Urothelium cell line (cell line): Measurements from ENCODE around the gene CHTF18.

Experiments
- DNase-seq: peaks from one replicate; pipeline ENCODE4 v3.0.0; 2011; ENCODE audit warnings: low spot score, mixed read lengths
- FAIRE-seq: peaks from 2 replicates; lab custom pipeline; 2011; peaks lifted over from hg19 to GRCh38; lab: Jason Lieb, UNC

The CHTF18 gene

DNA sequence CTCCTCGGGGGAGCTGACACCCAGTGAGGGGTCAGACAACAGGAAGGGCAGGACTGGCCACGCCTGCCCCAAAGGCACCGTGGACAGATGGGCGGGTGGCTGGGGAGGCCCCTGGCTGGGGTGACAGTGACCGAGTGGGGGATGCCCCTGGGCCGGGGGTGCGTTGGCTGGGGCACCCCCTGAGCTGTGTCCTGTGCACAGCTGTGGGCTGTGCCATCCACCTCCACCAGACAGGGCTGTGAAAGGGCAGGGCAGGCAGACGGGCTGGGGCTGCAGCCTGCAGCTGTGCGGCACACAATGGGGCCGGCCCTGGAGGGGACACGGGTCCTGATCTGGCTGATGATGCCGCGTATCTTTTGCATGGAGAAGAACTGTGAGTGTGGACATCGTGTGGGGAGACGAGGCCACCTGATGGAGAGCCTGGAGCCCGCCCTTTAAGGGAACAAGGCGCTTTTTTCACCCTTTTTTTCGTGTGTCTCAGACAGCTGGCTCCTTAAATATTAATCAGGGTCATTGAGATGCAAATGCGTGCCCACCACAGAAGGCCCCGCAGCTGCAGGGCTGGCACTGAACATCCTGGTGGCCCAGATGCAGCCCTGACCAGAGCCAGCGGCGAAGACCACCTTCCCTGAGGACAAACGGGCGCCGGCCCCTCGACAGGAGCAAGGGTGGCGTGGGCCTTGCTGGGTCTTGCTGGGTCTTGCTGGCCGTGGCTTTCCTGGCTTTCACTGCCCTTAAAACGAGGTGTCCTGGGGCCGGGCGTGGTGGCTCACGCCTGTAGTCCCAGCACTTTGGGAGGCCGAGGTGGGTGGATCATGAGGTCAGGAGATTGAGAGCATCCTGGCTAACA, 54.5 kb downstream of the CHTF18 start:
- FAIRE-seq (no peak), DNase-seq (no peak)

DNA sequence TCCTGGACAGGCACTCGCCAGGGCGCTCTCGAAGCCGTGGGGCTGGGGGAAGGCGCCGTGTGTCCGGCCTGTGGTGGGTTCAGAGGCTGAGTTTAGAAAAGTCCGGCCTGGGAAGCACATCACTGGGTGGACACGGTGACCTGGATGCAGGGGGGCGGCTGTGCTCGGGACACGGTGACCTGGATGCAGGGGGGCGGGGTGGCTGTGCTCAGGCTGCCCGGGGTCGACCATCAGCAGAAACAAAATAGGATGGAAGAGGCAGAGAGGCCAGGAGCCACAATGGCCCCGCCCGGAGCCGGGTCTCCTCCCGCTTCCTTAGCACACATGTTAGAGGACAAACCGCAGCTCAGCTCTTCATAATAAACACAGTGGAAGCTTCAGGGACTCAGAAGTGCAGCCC, 55.4 kb downstream of the CHTF18 start:
- DNase-seq: no peak
- no peak for FAIRE-seq

DNA sequence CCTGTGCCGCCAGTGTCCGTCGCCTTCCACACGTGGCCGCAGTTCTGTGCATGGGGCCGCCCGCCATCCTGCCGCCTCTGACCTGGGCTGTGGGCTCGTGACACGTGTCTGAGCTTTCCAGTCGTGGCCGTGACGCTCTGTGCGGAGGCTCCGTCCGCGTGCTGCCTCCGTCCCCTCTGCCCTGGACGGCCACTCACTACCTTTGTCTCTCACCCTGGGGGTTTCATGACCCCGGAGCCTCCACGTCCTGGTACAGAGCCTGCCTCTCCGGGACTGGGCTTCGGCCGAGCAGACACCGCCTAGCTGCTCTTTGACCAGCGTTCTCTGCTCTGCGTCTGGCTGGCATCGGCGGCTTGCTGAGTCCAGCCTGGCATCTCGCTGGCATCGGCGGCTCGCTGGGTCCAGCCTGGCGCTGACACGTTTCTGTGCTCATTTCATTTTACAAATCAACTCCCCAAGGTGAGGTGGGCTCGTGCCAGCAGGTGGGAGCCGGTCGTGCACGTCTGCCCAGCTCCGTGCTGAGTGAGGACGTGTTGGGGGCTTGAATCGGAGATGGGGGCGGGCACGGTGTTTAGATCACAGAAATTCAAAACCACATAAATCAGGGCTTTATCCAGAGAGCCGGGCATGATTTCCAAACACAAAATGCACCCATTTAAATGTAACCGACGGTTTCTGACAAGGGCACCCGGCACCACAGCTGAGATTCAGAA, 56.4 kb downstream of the CHTF18 start:
- no peak for DNase-seq
- no peak for FAIRE-seq

DNA sequence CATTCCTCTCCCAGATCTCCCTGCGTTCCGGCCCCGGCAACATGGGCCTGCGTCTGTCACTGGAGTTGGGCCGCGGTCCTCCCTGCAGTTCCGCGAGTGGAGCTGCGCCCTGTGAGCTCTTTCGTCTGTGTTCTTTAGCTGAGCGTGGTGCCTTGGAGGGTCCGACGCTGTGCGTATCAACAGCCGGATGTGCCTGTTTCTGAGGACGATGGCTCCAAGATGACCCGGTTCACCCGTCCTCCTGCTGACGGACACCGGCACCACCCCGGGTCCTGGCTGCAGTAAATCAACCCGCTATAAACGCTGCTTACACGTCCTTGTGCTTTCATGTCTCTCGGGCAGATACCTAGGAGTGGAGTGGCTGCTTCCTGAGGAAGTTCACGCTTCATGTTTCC, 56.9 kb downstream of the CHTF18 start:
- DNase-seq (no peak), FAIRE-seq (no peak)

DNA sequence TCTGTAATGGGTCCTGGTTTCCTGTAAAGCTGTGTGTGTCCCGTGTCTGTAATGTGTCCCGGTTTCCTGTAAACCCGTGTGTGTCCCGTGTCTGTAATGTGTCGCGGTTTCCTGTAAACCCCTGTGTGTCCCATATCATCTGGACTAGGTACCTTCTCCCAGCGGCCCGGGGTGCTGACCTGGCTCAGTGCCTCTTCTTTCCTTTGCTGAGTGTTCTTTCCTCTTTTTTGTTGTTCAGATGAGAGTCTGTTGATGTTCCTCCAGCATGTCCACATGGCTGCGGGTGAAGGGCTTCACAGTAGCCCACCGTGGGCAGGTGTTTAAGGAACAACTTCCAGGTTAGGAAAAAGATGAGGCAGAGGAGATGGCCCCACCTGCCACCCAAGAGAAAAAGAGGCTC, 58.7 kb downstream of the CHTF18 start:
- DNase-seq: no peak
- FAIRE-seq: no peak
